Measurements from ENCODE around the gene KRTAP2-3.

Gene KRTAP2-3

GRCh38 chr17:41029633-41030245 lies 30.2 kb downstream of the KRTAP2-3 start, which contains the start of gene KRTAP1-4:
Gene KRTAP1-4 (minus strand): TSS chr17:41030195. CDS start chr17:41030078, 117 bp downstream.
- DNase-seq (ENCODE audit: low read depth in 2 of 2): no peak

- no peak for DNase-seq (ENCODE audit: low read depth in 2 of 2)
Observed at GRCh38 chr17:41026715-41027471, 33.0 kb downstream of the KRTAP2-3 start, which contains the start of gene KRTAP1-5. Gene KRTAP1-5 (minus strand): TSS chr17:41027208. CDS start chr17:41027155, 53 bp downstream.

DNA sequence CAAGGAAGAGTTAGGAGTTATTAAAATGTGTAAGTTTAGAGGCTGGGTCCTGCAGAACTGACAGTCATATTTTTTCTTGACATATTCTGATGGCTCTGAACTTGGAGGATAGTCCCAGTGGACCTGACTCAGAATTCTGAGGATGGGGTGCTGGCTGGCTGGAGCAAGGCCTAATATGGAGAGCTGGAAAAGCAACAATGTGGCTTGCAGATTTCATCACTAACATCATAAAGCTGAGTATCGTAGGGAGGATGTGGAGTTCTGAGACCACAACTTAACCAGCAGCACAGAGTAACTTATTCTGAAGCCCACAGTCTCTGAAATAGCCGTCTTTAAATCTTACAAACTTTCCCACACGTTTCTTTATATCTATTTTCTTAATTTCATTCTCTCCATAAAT lies 35.2 kb downstream of the KRTAP2-3 start:
- DNase-seq (ENCODE audit: low read depth in 2 of 2): no peak

GRCh38 chr17:41020336-41020735 lies 39.6 kb downstream of the KRTAP2-3 start:
- DNase-seq (ENCODE audit: low read depth in 2 of 2): no peak

- DNase-seq (ENCODE audit: low read depth in 2 of 2): no peak
Observed at GRCh38 chr17:41019415-41019814, 40.5 kb downstream of the KRTAP2-3 start.

- DNase-seq (ENCODE audit: low read depth in 2 of 2): no peak
Observed at GRCh38 chr17:41018541-41018940, 41.4 kb downstream of the KRTAP2-3 start.

- DNase-seq (ENCODE audit: low read depth in 2 of 2): no peak
Observed at GRCh38 chr17:41016578-41017215, 43.2 kb downstream of the KRTAP2-3 start.

DNA sequence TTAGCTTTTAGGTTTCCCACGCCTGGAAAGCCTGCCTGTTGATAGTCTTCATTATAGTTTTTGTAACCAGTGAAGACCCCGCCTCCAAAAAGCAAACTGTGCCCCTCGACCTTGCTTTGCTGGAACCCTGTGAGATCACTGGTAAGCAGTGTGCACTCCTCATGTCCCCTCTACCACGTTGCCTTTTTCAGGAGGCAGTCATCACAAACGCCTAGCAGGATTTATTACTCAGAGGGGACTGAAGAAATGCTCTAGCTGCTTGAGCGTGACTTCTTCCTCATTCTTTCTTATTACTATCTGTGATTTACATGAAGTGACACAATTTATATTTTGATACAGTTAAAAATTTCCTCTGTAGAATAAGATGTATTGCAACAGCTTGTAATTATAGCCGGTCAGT lies 44.5 kb downstream of the KRTAP2-3 start:
- DNase-seq (ENCODE audit: low read depth in 2 of 2): no peak

DNA sequence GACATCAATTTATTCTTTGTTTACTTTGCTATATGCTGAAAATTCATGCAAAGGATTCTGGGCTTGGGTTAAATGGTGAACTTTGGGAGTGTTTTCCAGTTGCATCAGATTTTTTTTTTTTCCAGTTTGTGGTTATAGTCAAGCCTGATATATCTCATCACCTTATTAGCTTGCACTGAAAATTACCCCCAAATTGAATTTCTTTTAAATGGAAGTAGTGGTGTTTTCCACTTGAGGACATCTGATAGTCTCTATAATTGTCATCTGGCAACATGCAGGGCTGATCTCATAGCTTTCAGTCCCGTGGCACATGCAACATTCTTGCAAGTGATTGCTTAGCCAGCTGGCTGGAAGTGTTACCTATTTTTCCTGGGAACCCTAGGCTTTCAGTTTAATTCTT lies 46.3 kb downstream of the KRTAP2-3 start:
- no peak for DNase-seq (ENCODE audit: low read depth in 2 of 2)

GRCh38 chr17:41013181-41013580 lies 46.7 kb downstream of the KRTAP2-3 start:
- DNase-seq (ENCODE audit: low read depth in 2 of 2): no peak

GRCh38 chr17:41012326-41013120 lies 47.4 kb downstream of the KRTAP2-3 start:
- no peak for DNase-seq (ENCODE audit: low read depth in 2 of 2)

- DNase-seq (ENCODE audit: low read depth in 2 of 2): no peak
Observed at GRCh38 chr17:41010441-41010840, 49.5 kb downstream of the KRTAP2-3 start.

DNA sequence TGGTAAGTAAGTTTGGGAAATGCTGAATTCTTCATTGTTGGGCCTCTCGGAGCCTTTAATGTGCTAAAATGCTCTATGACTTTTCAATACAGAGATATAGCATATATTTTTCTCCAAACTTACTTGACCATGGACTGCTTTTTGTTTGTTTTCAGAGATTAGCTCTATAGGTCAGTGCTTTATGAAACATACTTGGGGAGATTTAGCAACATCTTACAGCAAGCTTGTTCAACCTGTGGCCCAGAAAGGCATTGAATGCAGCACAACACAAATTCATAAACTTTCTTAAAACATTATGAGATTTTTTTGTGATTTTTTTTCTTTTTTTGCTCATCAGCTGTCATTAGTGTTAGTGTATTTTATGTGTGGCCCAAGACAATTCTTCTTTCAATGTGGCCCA lies 50.0 kb downstream of the KRTAP2-3 start:
- DNase-seq (ENCODE audit: low read depth in 2 of 2): no peak

GRCh38 chr17:41009301-41009760 lies 50.6 kb downstream of the KRTAP2-3 start:
- DNase-seq (ENCODE audit: low read depth in 2 of 2): no peak
